ENCODE data around the gene VIPR1.

DNA sequence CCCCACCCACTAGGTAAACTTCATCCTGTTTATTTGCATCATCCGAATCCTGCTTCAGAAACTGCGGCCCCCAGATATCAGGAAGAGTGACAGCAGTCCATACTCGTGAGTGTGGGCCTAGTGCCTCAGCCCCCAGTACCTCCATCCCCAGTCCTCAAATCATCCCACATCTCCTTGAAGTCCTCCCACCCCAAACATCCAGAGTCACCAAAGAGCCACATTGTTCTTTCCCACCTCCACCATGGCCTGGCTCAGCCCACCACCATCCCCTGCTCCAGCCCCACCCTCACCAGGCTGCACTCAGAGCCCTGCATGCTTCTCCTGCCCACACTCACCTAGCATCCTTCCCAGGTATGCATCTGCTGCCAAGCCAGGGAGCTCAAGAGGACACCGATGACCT, 29.8 kb downstream of the VIPR1 start:
- TF ChIP-seq EZH2 (IDR thresholded peaks at IDR 0.05; ENCODE audit: borderline replicate concordance, low read length) = no peak
- TF ChIP-seq, protein P1, sequence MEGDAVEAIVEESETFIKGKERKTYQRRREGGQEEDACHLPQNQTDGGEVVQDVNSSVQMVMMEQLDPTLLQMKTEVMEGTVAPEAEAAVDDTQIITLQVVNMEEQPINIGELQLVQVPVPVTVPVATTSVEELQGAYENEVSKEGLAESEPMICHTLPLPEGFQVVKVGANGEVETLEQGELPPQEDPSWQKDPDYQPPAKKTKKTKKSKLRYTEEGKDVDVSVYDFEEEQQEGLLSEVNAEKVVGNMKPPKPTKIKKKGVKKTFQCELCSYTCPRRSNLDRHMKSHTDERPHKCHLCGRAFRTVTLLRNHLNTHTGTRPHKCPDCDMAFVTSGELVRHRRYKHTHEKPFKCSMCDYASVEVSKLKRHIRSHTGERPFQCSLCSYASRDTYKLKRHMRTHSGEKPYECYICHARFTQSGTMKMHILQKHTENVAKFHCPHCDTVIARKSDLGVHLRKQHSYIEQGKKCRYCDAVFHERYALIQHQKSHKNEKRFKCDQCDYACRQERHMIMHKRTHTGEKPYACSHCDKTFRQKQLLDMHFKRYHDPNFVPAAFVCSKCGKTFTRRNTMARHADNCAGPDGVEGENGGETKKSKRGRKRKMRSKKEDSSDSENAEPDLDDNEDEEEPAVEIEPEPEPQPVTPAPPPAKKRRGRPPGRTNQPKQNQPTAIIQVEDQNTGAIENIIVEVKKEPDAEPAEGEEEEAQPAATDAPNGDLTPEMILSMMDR (IDR thresholded peaks at IDR 0.05; ENCODE audit: low read length) = no peak
